IPS-20b (cell line): ENCODE data around the gene NMT1.

Source experiments
- H3K27ac ChIP-seq: one replicate; pipeline ENCODE4 v1.5.1; 2013; ENCODE audit warnings: low read length
- H3K27me3 ChIP-seq: 2 replicates; pipeline ENCODE4 v1.6.1; 2013; ENCODE audit warnings: mild to moderate bottlenecking, low read length, inconsistent platforms; ENCODE audit not compliant: insufficient read depth
- H3K36me3 ChIP-seq: 2 replicates; pipeline ENCODE4 v1.6.1; 2013; ENCODE audit warnings: low read depth, mild to moderate bottlenecking, inconsistent platforms, low read length, moderate library complexity; ENCODE audit not compliant: insufficient read depth
- H3K4me1 ChIP-seq: 2 replicates; pipeline ENCODE4 v1.6.1; 2013; ENCODE audit warnings: mild to moderate bottlenecking, control low read depth, inconsistent platforms, low read length, moderate library complexity; ENCODE audit not compliant: insufficient read depth
- H3K4me3 ChIP-seq: 2 replicates; pipeline ENCODE4 v1.5.1; 2013; ENCODE audit warnings: mild to moderate bottlenecking, low read length, inconsistent platforms
- H3K9ac ChIP-seq: 2 replicates; pipeline ENCODE4 v1.6.1; 2013; ENCODE audit warnings: low read depth, mild to moderate bottlenecking, inconsistent platforms, low read length, moderate library complexity
- H3K9me3 ChIP-seq: 2 replicates; pipeline ENCODE4 v1.6.1; 2013; ENCODE audit warnings: mild to moderate bottlenecking, low read depth, low read length, inconsistent platforms; ENCODE audit not compliant: insufficient read depth

NMT1 gene

GRCh38 chr17:45063198-45063597, 2.1 kb downstream of the NMT1 start:
- H3K9me3 ChIP-seq = no peaks in the 10 kb centered on the region; the same call in 1 of the 2 replicates
- no peak overlapping the region for H3K27ac ChIP-seq
- no peak overlapping the region for H3K4me3 ChIP-seq
- no peaks in the 10 kb centered on the region for H3K27me3 ChIP-seq
- H3K36me3 ChIP-seq = peaks cover 19% of the 10 kb centered on the region
- no peak overlapping the region for H3K9ac ChIP-seq
- H3K4me1 ChIP-seq = peaks cover 4% of the 10 kb centered on the region; the same call in 1 of the 2 replicates

GRCh38 chr17:45067637-45068036, 6.5 kb downstream of the NMT1 start:
- no peaks in the 10 kb centered on the region for H3K4me1 ChIP-seq
- no peak overlapping the region for H3K27ac ChIP-seq
- H3K27me3 ChIP-seq = no peaks in the 10 kb centered on the region
- no peak overlapping the region for H3K4me3 ChIP-seq
- H3K9me3 ChIP-seq = no peaks in the 10 kb centered on the region; the same call in 1 of the 2 replicates
- peaks cover 38% of the 10 kb centered on the region for H3K36me3 ChIP-seq
- H3K9ac ChIP-seq = no peak overlapping the region

- Histone ChIP-seq H3K9ac (no peak overlapping the region), H3K9me3 (no peaks in the 10 kb centered on the region), H3K4me1 (no peaks in the 10 kb centered on the region), H3K36me3 (peaks cover 55% of the 10 kb centered on the region), H3K27me3 (no peaks in the 10 kb centered on the region), H3K27ac (no peak overlapping the region), H3K4me3 (no peak overlapping the region)
Observed at GRCh38 chr17:45070001-45070400, 8.9 kb downstream of the NMT1 start.

- Histone ChIP-seq H3K4me1 (no peaks in the 10 kb centered on the region), H3K36me3 (peaks cover 59% of the 10 kb centered on the region), H3K9me3 (no peaks in the 10 kb centered on the region), H3K27me3 (no peaks in the 10 kb centered on the region), H3K9ac (no peak overlapping the region), H3K4me3 (no peak overlapping the region), H3K27ac (no peak overlapping the region)
Observed at GRCh38 chr17:45070809-45071208, 9.7 kb downstream of the NMT1 start.

- no peak overlapping the region for H3K27ac ChIP-seq
- H3K27me3 ChIP-seq = no peaks in the 10 kb centered on the region
- H3K4me3 ChIP-seq = no peak overlapping the region
- no peaks in the 10 kb centered on the region for H3K4me1 ChIP-seq
- H3K9ac ChIP-seq = no peak overlapping the region
- H3K36me3 ChIP-seq = peaks cover 51% of the 10 kb centered on the region
- H3K9me3 ChIP-seq = no peaks in the 10 kb centered on the region
Observed at GRCh38 chr17:45073414-45074070, 12.4 kb downstream of the NMT1 start.

- Histone ChIP-seq H3K9me3 (no peaks in the 10 kb centered on the region), H3K27me3 (no peaks in the 10 kb centered on the region), H3K4me1 (peaks cover 2% of the 10 kb centered on the region; the same call in 1 of the 2 replicates), H3K9ac (no peak overlapping the region), H3K4me3 (no peak overlapping the region), H3K36me3 (peaks cover 54% of the 10 kb centered on the region), H3K27ac (no peak overlapping the region)
Observed at GRCh38 chr17:45077643-45078042, 16.5 kb downstream of the NMT1 start.

GRCh38 chr17:45081047-45081703, 20.1 kb downstream of the NMT1 start:
- H3K27ac ChIP-seq = no peak overlapping the region
- H3K4me3 ChIP-seq = no peak overlapping the region
- no peaks in the 10 kb centered on the region for H3K27me3 ChIP-seq
- H3K4me1 ChIP-seq = peaks cover 2% of the 10 kb centered on the region; the same call in 1 of the 2 replicates
- no peaks in the 10 kb centered on the region for H3K9me3 ChIP-seq
- H3K9ac ChIP-seq = no peak overlapping the region
- peaks cover 55% of the 10 kb centered on the region for H3K36me3 ChIP-seq

GRCh38 chr17:45086391-45086790, 25.3 kb downstream of the NMT1 start:
- H3K36me3 ChIP-seq = peaks cover 90% of the 10 kb centered on the region
- H3K27ac ChIP-seq = no peak overlapping the region
- H3K27me3 ChIP-seq = no peaks in the 10 kb centered on the region
- H3K9ac ChIP-seq = no peak overlapping the region
- no peak overlapping the region for H3K4me3 ChIP-seq
- H3K9me3 ChIP-seq = no peaks in the 10 kb centered on the region
- peaks cover 4% of the 10 kb centered on the region for H3K4me1 ChIP-seq

GRCh38 chr17:45086865-45087503, 25.9 kb downstream of the NMT1 start:
- Histone ChIP-seq H3K9ac (no peak overlapping the region), H3K36me3 (peaks cover 90% of the 10 kb centered on the region), H3K9me3 (no peaks in the 10 kb centered on the region), H3K4me1 (peaks cover 4% of the 10 kb centered on the region), H3K4me3 (no peak overlapping the region), H3K27ac (no peak overlapping the region), H3K27me3 (no peaks in the 10 kb centered on the region)

GRCh38 chr17:45087504-45087975, 26.4 kb downstream of the NMT1 start:
- H3K4me3 ChIP-seq = no peak overlapping the region
- peaks cover 4% of the 10 kb centered on the region for H3K4me1 ChIP-seq
- no peak overlapping the region for H3K9ac ChIP-seq
- H3K36me3 ChIP-seq = peaks cover 90% of the 10 kb centered on the region
- no peaks in the 10 kb centered on the region for H3K9me3 ChIP-seq
- no peak overlapping the region for H3K27ac ChIP-seq
- no peaks in the 10 kb centered on the region for H3K27me3 ChIP-seq

- Histone ChIP-seq H3K9me3 (no peaks in the 10 kb centered on the region), H3K27ac (no peak overlapping the region), H3K27me3 (no peaks in the 10 kb centered on the region), H3K4me3 (no peak overlapping the region), H3K36me3 (peaks cover 91% of the 10 kb centered on the region), H3K4me1 (peaks cover 4% of the 10 kb centered on the region), H3K9ac (no peak overlapping the region)
Observed at GRCh38 chr17:45087978-45088377, 26.9 kb downstream of the NMT1 start.

- H3K36me3 ChIP-seq = peaks cover 93% of the 10 kb centered on the region
- no peak overlapping the region for H3K27ac ChIP-seq
- no peak overlapping the region for H3K9ac ChIP-seq
- no peak overlapping the region for H3K4me3 ChIP-seq
- no peaks in the 10 kb centered on the region for H3K27me3 ChIP-seq
- no peaks in the 10 kb centered on the region for H3K9me3 ChIP-seq
- peaks cover 4% of the 10 kb centered on the region for H3K4me1 ChIP-seq
Observed at GRCh38 chr17:45088741-45089140, 27.6 kb downstream of the NMT1 start.
